ENCODE measurements around the gene RAB3GAP1. TPM values are rescaled to one million over a fixed set of nuclear protein-coding genes. Genes with fewer than 3 reads are reported as not detected.

The RAB3GAP1 gene
- polyA plus RNA-seq, 1 donor from 2014 or later = 43.3 TPM

DNA sequence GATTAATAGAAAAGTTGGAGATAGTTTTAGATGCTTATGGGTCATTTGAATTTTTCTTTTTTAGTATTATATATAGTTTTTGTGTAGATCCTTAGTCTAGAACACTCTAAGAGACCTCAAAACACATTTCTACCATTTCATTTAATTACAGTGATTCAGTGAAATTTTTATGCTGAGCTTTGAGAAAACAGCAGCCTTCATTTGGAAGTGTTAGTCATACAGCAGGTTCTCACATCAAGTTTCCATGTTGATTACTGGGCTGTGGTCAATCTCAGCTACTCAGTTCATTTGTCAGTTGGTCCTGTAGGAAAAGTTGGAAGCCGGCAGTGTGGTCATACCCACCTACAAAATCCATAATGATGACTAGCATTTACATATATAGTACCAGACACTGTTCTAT, 42.8 kb upstream of the RAB3GAP1 start:
- H3K79me2 ChIP-seq (replicated peaks; ENCODE audit: insufficient read depth, low read length) = no peaks in the 10 kb centered on the region
- no peaks in the 10 kb centered on the region for H3K9me3 ChIP-seq (ENCODE audit: low read length)
- H3K27me3 ChIP-seq (ENCODE audit: insufficient read depth, low read depth, low read length) = no peaks in the 10 kb centered on the region
- no peak overlapping the region for H3K27ac ChIP-seq (ENCODE audit: low read length)
- no peaks in the 10 kb centered on the region for H3K9me2 ChIP-seq (ENCODE audit: insufficient read depth, low read length)
- no peaks in the 10 kb centered on the region for H4K20me1 ChIP-seq (ENCODE audit: insufficient read depth)
- H3K9ac ChIP-seq (ENCODE audit: low read length) = no peak overlapping the region
- H3K36me3 ChIP-seq (ENCODE audit: insufficient read depth, low read length) = no peaks in the 10 kb centered on the region
- TF ChIP-seq RAD21 (conservative IDR thresholded peaks at IDR 0.05) (no peak), MXI1 (conservative IDR thresholded peaks at IDR 0.05; ENCODE audit: poor library complexity, severe bottlenecking) (no peak), POLR2AphosphoS5 (IDR thresholded peaks at IDR 0.05) (no peak), EP300 (conservative IDR thresholded peaks at IDR 0.05; ENCODE audit: poor library complexity, severe bottlenecking) (no peak), EZH2 (IDR thresholded peaks at IDR 0.05; ENCODE audit: borderline replicate concordance, insufficient read depth, low read length, poor library complexity, severe bottlenecking) (no peak), TAF1 (IDR thresholded peaks at IDR 0.05; ENCODE audit: low read depth) (no peak), SMC3 (conservative IDR thresholded peaks at IDR 0.05; ENCODE audit: poor library complexity) (no peak)
- TF ChIP-seq, protein P1, sequence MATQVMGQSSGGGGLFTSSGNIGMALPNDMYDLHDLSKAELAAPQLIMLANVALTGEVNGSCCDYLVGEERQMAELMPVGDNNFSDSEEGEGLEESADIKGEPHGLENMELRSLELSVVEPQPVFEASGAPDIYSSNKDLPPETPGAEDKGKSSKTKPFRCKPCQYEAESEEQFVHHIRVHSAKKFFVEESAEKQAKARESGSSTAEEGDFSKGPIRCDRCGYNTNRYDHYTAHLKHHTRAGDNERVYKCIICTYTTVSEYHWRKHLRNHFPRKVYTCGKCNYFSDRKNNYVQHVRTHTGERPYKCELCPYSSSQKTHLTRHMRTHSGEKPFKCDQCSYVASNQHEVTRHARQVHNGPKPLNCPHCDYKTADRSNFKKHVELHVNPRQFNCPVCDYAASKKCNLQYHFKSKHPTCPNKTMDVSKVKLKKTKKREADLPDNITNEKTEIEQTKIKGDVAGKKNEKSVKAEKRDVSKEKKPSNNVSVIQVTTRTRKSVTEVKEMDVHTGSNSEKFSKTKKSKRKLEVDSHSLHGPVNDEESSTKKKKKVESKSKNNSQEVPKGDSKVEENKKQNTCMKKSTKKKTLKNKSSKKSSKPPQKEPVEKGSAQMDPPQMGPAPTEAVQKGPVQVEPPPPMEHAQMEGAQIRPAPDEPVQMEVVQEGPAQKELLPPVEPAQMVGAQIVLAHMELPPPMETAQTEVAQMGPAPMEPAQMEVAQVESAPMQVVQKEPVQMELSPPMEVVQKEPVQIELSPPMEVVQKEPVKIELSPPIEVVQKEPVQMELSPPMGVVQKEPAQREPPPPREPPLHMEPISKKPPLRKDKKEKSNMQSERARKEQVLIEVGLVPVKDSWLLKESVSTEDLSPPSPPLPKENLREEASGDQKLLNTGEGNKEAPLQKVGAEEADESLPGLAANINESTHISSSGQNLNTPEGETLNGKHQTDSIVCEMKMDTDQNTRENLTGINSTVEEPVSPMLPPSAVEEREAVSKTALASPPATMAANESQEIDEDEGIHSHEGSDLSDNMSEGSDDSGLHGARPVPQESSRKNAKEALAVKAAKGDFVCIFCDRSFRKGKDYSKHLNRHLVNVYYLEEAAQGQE (IDR thresholded peaks at IDR 0.05; ENCODE audit: borderline replicate concordance) = no peak
- TF ChIP-seq, protein P2, sequence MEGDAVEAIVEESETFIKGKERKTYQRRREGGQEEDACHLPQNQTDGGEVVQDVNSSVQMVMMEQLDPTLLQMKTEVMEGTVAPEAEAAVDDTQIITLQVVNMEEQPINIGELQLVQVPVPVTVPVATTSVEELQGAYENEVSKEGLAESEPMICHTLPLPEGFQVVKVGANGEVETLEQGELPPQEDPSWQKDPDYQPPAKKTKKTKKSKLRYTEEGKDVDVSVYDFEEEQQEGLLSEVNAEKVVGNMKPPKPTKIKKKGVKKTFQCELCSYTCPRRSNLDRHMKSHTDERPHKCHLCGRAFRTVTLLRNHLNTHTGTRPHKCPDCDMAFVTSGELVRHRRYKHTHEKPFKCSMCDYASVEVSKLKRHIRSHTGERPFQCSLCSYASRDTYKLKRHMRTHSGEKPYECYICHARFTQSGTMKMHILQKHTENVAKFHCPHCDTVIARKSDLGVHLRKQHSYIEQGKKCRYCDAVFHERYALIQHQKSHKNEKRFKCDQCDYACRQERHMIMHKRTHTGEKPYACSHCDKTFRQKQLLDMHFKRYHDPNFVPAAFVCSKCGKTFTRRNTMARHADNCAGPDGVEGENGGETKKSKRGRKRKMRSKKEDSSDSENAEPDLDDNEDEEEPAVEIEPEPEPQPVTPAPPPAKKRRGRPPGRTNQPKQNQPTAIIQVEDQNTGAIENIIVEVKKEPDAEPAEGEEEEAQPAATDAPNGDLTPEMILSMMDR (IDR thresholded peaks at IDR 0.05; ENCODE audit: poor library complexity, severe bottlenecking) = no peak
- H2AFZ ChIP-seq (ENCODE audit: low read depth, low read length) = no peak overlapping the region
- H3F3A ChIP-seq (ENCODE audit: insufficient read depth, low read length, poor library complexity, severe bottlenecking) = no peaks in the 10 kb centered on the region
- H3K4me2 ChIP-seq (ENCODE audit: low read length) = no peak overlapping the region
- H3K4me3 ChIP-seq (ENCODE audit: low read length) = no peak overlapping the region

DNA sequence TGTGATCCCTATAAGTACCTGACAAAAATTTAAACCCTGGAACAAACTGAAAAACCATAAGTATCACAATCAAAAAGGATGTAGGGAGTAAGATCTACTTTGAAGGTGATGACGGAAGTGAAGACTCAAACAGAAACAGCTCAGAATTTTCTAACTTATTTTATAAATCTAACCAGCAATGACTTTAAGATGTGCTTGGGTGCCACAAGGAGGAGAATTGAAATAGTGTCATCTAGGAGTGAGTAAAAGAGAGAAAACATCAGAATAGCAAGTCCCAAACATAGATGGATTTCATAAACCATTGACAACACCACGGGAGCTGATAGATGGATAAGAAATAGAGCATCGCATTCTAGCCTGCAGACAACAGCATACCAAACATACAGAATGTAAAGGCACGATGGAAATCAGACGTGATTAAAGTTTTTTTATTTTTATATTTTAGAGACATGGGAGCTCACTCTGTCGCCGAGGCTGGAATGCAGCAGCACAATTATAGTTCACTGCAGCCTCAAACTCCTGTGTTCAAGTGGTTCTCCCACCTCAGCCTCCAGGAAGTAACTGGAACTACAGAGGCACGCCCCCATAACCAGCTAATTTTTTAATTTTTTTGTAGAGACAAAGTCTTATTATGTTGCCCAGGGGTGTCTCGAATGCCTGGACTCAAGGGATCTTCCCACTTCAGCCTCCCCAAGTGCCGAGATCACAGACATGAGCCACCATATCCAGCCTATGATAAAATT, 41.7 kb upstream of the RAB3GAP1 start:
- H2AFZ ChIP-seq (ENCODE audit: low read depth, low read length) = no peak overlapping the region
- no peak overlapping the region for H3K4me3 ChIP-seq (ENCODE audit: low read length)
- no peaks in the 10 kb centered on the region for H3F3A ChIP-seq (ENCODE audit: insufficient read depth, low read length, poor library complexity, severe bottlenecking)
- no peaks in the 10 kb centered on the region for H3K9me3 ChIP-seq (ENCODE audit: low read length)
- H4K20me1 ChIP-seq (ENCODE audit: insufficient read depth) = no peaks in the 10 kb centered on the region
- no peaks in the 10 kb centered on the region for H3K36me3 ChIP-seq (ENCODE audit: insufficient read depth, low read length)
- H3K27me3 ChIP-seq (ENCODE audit: insufficient read depth, low read depth, low read length) = no peaks in the 10 kb centered on the region
- no peak overlapping the region for H3K9ac ChIP-seq (ENCODE audit: low read length)
- no peak overlapping the region for H3K27ac ChIP-seq (ENCODE audit: low read length)
- H3K4me2 ChIP-seq (ENCODE audit: low read length) = no peak overlapping the region
- no peaks in the 10 kb centered on the region for H3K9me2 ChIP-seq (ENCODE audit: insufficient read depth, low read length)
- H3K79me2 ChIP-seq (replicated peaks; ENCODE audit: insufficient read depth, low read length) = no peaks in the 10 kb centered on the region
- TF ChIP-seq SMC3 (conservative IDR thresholded peaks at IDR 0.05; ENCODE audit: poor library complexity) (no peak), MXI1 (conservative IDR thresholded peaks at IDR 0.05; ENCODE audit: poor library complexity, severe bottlenecking) (no peak), POLR2AphosphoS5 (IDR thresholded peaks at IDR 0.05) (no peak), RAD21 (conservative IDR thresholded peaks at IDR 0.05) (no peak), EP300 (conservative IDR thresholded peaks at IDR 0.05; ENCODE audit: poor library complexity, severe bottlenecking) (no peak), EZH2 (IDR thresholded peaks at IDR 0.05; ENCODE audit: borderline replicate concordance, insufficient read depth, low read length, poor library complexity, severe bottlenecking) (no peak)
- TF ChIP-seq, protein P1 (IDR thresholded peaks at IDR 0.05; ENCODE audit: borderline replicate concordance) = no peak
- TF ChIP-seq, protein P2 (IDR thresholded peaks at IDR 0.05; ENCODE audit: poor library complexity, severe bottlenecking) = no peak

Data from neural cell (in vitro differentiated cells).